Lung (tissue), 13 donors: Measurements from ENCODE around the gene BCL2L2. TPM values are rescaled to one million over a fixed set of nuclear protein-coding genes. Genes with fewer than 3 reads are reported as not detected.
A peak's percentile ranks its signal among the peaks of the same experiment; 100 is the strongest.

Experiments
- ATAC-seq: fragments of 200-7000 bp; cut with Tn5 transposase; one replicate; pipeline ENCODE4 v1.9.1; 2020; ENCODE audit warnings: moderate number of reproducible peaks; ENCODE audit not compliant: insufficient read depth, low FRiP score
- DNase-seq, 3 donors: peaks; one replicate each; pipeline ENCODE4 v3.0.0-alpha.2; 2013 to 2017
- H3K27ac ChIP-seq, 2 donors: one replicate each; pipeline ENCODE4 v1.5.1; 2013; ENCODE audit warnings: mild to moderate bottlenecking in 2 of 2, moderate library complexity in 2 of 2, control low read depth in 1 of 2, inconsistent platforms in 1 of 2, low read depth in 1 of 2, low read length in 1 of 2
- H3K27me3 ChIP-seq, 3 donors: one replicate each; pipeline ENCODE4 v1.5.1; 2013; ENCODE audit warnings: low read length in 2 of 3; ENCODE audit not compliant: control insufficient read depth in 3 of 3, insufficient read depth in 3 of 3
- H3K36me3 ChIP-seq, 4 donors: one replicate each; pipeline ENCODE4 v1.5.1; 2013; ENCODE audit warnings: low read length in 4 of 4, mild to moderate bottlenecking in 1 of 4, moderate library complexity in 1 of 4; ENCODE audit not compliant: control insufficient read depth in 4 of 4, insufficient read depth in 4 of 4
- H3K4me1 ChIP-seq, 5 donors: one replicate each; pipeline ENCODE4 v1.5.1; 2013; ENCODE audit warnings: low read length in 5 of 5, mild to moderate bottlenecking in 2 of 5, moderate library complexity in 1 of 5; ENCODE audit not compliant: control insufficient read depth in 5 of 5, insufficient read depth in 5 of 5
- H3K4me3 ChIP-seq: one replicate; pipeline ENCODE4 v1.5.1; 2013; ENCODE audit warnings: mild to moderate bottlenecking, control low read depth, moderate library complexity
- H3K9ac ChIP-seq, 2 donors: one replicate each; pipeline ENCODE4 v1.5.1; 2013; ENCODE audit warnings: low read length in 2 of 2, control low read depth in 1 of 2; ENCODE audit not compliant: insufficient read depth in 1 of 2
- H3K9me3 ChIP-seq, 4 donors: one replicate each; pipeline ENCODE4 v1.5.1; 2013; ENCODE audit warnings: low read length in 3 of 4, mild to moderate bottlenecking in 1 of 4, moderate library complexity in 1 of 4; ENCODE audit not compliant: control insufficient read depth in 4 of 4, insufficient read depth in 3 of 4
- WGBS, 2 donors: extraction: QIAGEN DNeasy Blood & Tissue Kit; methylation state at CpG; one replicate each; pipeline ENCODE4 v1.1.7; 2013; 5-methylcytosine and 5-hydroxymethylcytosine counted together
- polyA plus RNA-seq, 2 donors: library from polyadenylated mRNA; stranded (reverse); fragments of 200-250 nt; gene quantifications; one replicate each; pipeline ENCODE4 v1.2.1, GENCODE V29; 2013
- small RNA-seq: library from RNA; depleted of rRNA; stranded (forward); fragments of <200 nt; gene quantifications from one replicate; pipeline ENCODE3, GENCODE V24; 2014; ENCODE audit warnings: low replicate concordance
- total RNA-seq, 2 donors: library from RNA; depleted of rRNA in 1 of 2; stranded (reverse); fragments of >200 nt in 1 of 2; gene quantifications; one replicate each; pipeline ENCODE4 v1.2.1, GENCODE V29; 2014 to 2021
- TF ChIP-seq, protein P1 (sequence below): IDR thresholded peaks from 2 replicates; pipeline ENCODE4 v1.5.1; 2012; ENCODE audit warnings: mild to moderate bottlenecking; ENCODE audit errors: control extremely low read depth, extremely low read depth
- donor health status: control.
- donor health status: control.
- donor health status: Bipolar disorder and iron deficiency.
- donor health status: healthy.
- donor health status: DM: yes; HTN: yes; CAD: no.

Gene BCL2L2
- total and polyA plus RNA-seq, 4 donors: 20.8 to 52.8 (median 39.8) TPM

- H3K9me3 ChIP-seq: no peaks in the 10 kb centered on the region
- no peak overlapping the region for H3K4me3 ChIP-seq
- no peak overlapping the region for H3K9ac ChIP-seq
- H3K36me3 ChIP-seq: peaks cover 0 to 26% (median 13%) of the 10 kb centered on the region in 4 donors
- 82 to 84% methylated on average over 10 to 11 of the region's 11 CpGs for WGBS, 2 donors
- ATAC-seq (no peak), DNase-seq (no peak)
- TF ChIP-seq, protein P1, sequence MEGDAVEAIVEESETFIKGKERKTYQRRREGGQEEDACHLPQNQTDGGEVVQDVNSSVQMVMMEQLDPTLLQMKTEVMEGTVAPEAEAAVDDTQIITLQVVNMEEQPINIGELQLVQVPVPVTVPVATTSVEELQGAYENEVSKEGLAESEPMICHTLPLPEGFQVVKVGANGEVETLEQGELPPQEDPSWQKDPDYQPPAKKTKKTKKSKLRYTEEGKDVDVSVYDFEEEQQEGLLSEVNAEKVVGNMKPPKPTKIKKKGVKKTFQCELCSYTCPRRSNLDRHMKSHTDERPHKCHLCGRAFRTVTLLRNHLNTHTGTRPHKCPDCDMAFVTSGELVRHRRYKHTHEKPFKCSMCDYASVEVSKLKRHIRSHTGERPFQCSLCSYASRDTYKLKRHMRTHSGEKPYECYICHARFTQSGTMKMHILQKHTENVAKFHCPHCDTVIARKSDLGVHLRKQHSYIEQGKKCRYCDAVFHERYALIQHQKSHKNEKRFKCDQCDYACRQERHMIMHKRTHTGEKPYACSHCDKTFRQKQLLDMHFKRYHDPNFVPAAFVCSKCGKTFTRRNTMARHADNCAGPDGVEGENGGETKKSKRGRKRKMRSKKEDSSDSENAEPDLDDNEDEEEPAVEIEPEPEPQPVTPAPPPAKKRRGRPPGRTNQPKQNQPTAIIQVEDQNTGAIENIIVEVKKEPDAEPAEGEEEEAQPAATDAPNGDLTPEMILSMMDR: no peak
- H3K4me1 ChIP-seq: peaks cover 0 to 31% (median 7%) of the 10 kb centered on the region in 5 donors
- H3K27me3 ChIP-seq: no peaks in the 10 kb centered on the region
- no peak overlapping the region for H3K27ac ChIP-seq
Measured at GRCh38 chr14:23360496-23360895, 53.9 kb downstream of the BCL2L2 start.

DNA sequence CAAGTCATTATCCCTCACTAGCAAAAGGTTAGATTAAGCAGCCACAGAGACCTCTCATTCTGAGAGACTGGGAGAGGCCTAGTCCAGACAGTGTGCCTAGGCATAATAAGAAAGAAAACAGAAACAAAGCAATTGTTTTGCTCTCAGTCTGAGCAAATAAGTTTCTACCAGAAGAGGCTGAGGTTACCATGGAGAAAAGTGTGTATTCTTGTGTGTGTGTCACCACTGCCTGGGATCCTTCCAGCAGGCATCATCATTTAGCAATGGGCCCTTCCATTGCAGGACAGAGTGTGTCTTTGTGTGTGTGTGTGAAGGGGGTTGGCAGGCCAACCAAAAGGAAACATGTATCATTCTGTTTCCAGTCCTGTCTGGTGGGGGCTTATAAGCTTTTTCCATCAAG, 54.7 kb downstream of the BCL2L2 start:
- peak overlapping the region in 1 of 2 donors; percentile 19 for H3K9ac ChIP-seq
- no peaks in the 10 kb centered on the region for H3K9me3 ChIP-seq
- H3K27ac ChIP-seq: no peak overlapping the region
- DNase-seq (peak in 2 of 3 donors; percentile 14 to 21), ATAC-seq (no peak)
- peaks cover 0 to 31% (median 7%) of the 10 kb centered on the region in 5 donors for H3K4me1 ChIP-seq
- TF ChIP-seq, protein P1: no peak
- no peaks in the 10 kb centered on the region for H3K27me3 ChIP-seq
- no peak overlapping the region for H3K4me3 ChIP-seq
- peaks cover 0 to 24% (median 12%) of the 10 kb centered on the region in 4 donors for H3K36me3 ChIP-seq

Small RNA genes lying within 50 kb of the gene (small RNA-seq; reads per million reads assigned to genes)
- not detected for gene RNU6-1046P

Other genes with a start within 250 kb of the BCL2L2 start
- gene CDH24, start 249.3 kb upstream of the BCL2L2 start, total RNA-seq: 1 to 10 TPM; 4.2 to 4.6 TPM
- gene CDH24, start 249.3 kb upstream of the BCL2L2 start, polyA plus RNA-seq: 1 to 10 TPM; 2.0 to 4.8 TPM
- gene ACIN1, start 211.7 kb upstream of the BCL2L2 start, total RNA-seq: 100 to 1,000 TPM; 125 to 154 TPM
- 100 to 1,000 TPM in 1 of 2 donors, 10 to 100 TPM in 1; 76.3 to 106 TPM for gene ACIN1, start 211.7 kb upstream of the BCL2L2 start, polyA plus RNA-seq
- gene C14orf119, start 211.3 kb upstream of the BCL2L2 start, total RNA-seq: 10 to 100 TPM; 23.9 to 56.7 TPM
- 10 to 100 TPM; 26.0 to 64.9 TPM for gene C14orf119, start 211.3 kb upstream of the BCL2L2 start, polyA plus RNA-seq
- not detected for gene CIROP, start 201.8 kb upstream of the BCL2L2 start, total RNA-seq
- not detected for gene CIROP, start 201.8 kb upstream of the BCL2L2 start, polyA plus RNA-seq
- under 1 TPM in 1 of 2 donors, not detected in 1; 0.67 TPM for gene CEBPE, start 187.6 kb upstream of the BCL2L2 start, total RNA-seq
- 1 to 10 TPM in 1 of 2 donors, under 1 TPM in 1; 0.16 to 3.5 TPM for gene CEBPE, start 187.6 kb upstream of the BCL2L2 start, polyA plus RNA-seq
- gene SLC7A8, start 123.2 kb upstream of the BCL2L2 start, total RNA-seq: 10 to 100 TPM; 54.4 to 74.0 TPM
- gene SLC7A8, start 123.2 kb upstream of the BCL2L2 start, polyA plus RNA-seq: 10 to 100 TPM; 28.1 to 29.5 TPM
- gene RNF212B, start 68.9 kb upstream of the BCL2L2 start, total RNA-seq: not detected
- gene RNF212B, start 68.9 kb upstream of the BCL2L2 start, polyA plus RNA-seq: under 1 TPM in 1 of 2 donors, not detected in 1; 0.09 TPM
- 10 to 100 TPM in 1 of 2 donors, 1 to 10 TPM in 1; 6.1 to 13.4 TPM for gene HOMEZ, start 20.7 kb upstream of the BCL2L2 start, total RNA-seq
- gene HOMEZ, start 20.7 kb upstream of the BCL2L2 start, polyA plus RNA-seq: 1 to 10 TPM; 6.9 to 9.8 TPM
- gene PPP1R3E, start 4.0 kb upstream of the BCL2L2 start, total RNA-seq: 10 to 100 TPM in 1 of 2 donors, 1 to 10 TPM in 1; 7.5 to 14.5 TPM
- 10 to 100 TPM in 1 of 2 donors, 1 to 10 TPM in 1; 7.1 to 16.4 TPM for gene PPP1R3E, start 4.0 kb upstream of the BCL2L2 start, polyA plus RNA-seq
- 100 to 1,000 TPM in 1 of 2 donors, 10 to 100 TPM in 1; 66.0 to 116 TPM for gene PABPN1, start 14.6 kb downstream of the BCL2L2 start, total RNA-seq
- 100 to 1,000 TPM in 1 of 2 donors, 10 to 100 TPM in 1; 88.8 to 183 TPM for gene PABPN1, start 14.6 kb downstream of the BCL2L2 start, polyA plus RNA-seq
- gene SLC22A17, start 46.1 kb downstream of the BCL2L2 start, total RNA-seq: 10 to 100 TPM; 13.4 to 27.3 TPM
- 1 to 10 TPM; 5.4 to 6.0 TPM for gene SLC22A17, start 46.1 kb downstream of the BCL2L2 start, polyA plus RNA-seq
- gene EFS, start 58.3 kb downstream of the BCL2L2 start, total RNA-seq: 10 to 100 TPM; 18.2 to 19.9 TPM
- gene EFS, start 58.3 kb downstream of the BCL2L2 start, polyA plus RNA-seq: 1 to 10 TPM; 6.5 to 7.3 TPM
- gene IL25, start 66.0 kb downstream of the BCL2L2 start, total RNA-seq: not detected
- not detected for gene IL25, start 66.0 kb downstream of the BCL2L2 start, polyA plus RNA-seq
- 1 to 10 TPM in 1 of 2 donors, under 1 TPM in 1; 0.55 to 2.0 TPM for gene CMTM5, start 70.2 kb downstream of the BCL2L2 start, total RNA-seq
- 1 to 10 TPM in 1 of 2 donors, under 1 TPM in 1; 0.79 to 3.3 TPM for gene CMTM5, start 70.2 kb downstream of the BCL2L2 start, polyA plus RNA-seq
- 1 to 10 TPM in 1 of 2 donors, not detected in 1; 7.1 TPM for gene MYH6, start 101.4 kb downstream of the BCL2L2 start, total RNA-seq
- under 1 TPM; 0.25 to 0.28 TPM for gene MYH6, start 101.4 kb downstream of the BCL2L2 start, polyA plus RNA-seq
- gene MYH7, start 128.8 kb downstream of the BCL2L2 start, total RNA-seq: under 1 TPM in 1 of 2 donors, not detected in 1; 0.09 TPM
- gene MYH7, start 128.8 kb downstream of the BCL2L2 start, polyA plus RNA-seq: under 1 TPM; 0.02 to 0.19 TPM
- 10 to 100 TPM; 31.6 to 52.4 TPM for gene NGDN, start 162.9 kb downstream of the BCL2L2 start, total RNA-seq
- 10 to 100 TPM; 42.0 to 47.4 TPM for gene NGDN, start 162.9 kb downstream of the BCL2L2 start, polyA plus RNA-seq
- gene ZFHX2, start 244.9 kb downstream of the BCL2L2 start, total RNA-seq: 1 to 10 TPM in 1 of 2 donors, under 1 TPM in 1; 0.82 to 4.5 TPM
- gene ZFHX2, start 244.9 kb downstream of the BCL2L2 start, polyA plus RNA-seq: under 1 TPM; 0.50 to 0.67 TPM
- gene THTPA, start 249.4 kb downstream of the BCL2L2 start, total RNA-seq: 10 to 100 TPM; 10.7 to 22.1 TPM
- gene THTPA, start 249.4 kb downstream of the BCL2L2 start, polyA plus RNA-seq: 10 to 100 TPM in 1 of 2 donors, 1 to 10 TPM in 1; 7.7 to 17.6 TPM